ENCODE results near the gene ASS1. TPM values are rescaled to one million over a fixed set of nuclear protein-coding genes. Genes with fewer than 3 reads are reported as not detected.
A peak's percentile ranks its signal among the peaks of the same experiment; 100 is the strongest.

Gene ASS1
- total and polyA plus RNA-seq, 2 of the 13 experiments (the other 11 are each of a cell fraction or from before 2014, with no cell fraction given), result 77.6 to 122 TPM

DNA sequence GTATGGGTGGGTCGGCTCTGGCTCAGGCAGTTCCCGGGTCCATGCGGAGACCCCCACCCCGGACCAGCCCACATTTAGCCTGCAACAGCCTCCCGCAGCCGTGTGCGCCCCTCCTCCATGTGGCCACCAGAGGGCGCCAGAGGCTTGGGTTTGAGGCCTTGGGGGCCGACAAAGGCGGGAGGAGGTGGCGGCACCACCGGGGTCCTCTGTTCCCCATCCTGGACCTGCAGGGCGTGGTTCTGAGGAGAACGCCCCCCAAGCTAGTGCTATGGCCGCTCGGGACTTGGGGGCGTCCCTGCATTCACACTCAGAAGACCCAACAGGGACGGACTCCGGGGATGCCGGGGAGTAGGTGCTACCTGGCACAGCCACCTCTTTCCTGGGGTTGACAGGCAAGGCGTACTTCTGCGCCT is 16.5 kb downstream of the ASS1 start (continued):
- TF ChIP-seq, protein P1, sequence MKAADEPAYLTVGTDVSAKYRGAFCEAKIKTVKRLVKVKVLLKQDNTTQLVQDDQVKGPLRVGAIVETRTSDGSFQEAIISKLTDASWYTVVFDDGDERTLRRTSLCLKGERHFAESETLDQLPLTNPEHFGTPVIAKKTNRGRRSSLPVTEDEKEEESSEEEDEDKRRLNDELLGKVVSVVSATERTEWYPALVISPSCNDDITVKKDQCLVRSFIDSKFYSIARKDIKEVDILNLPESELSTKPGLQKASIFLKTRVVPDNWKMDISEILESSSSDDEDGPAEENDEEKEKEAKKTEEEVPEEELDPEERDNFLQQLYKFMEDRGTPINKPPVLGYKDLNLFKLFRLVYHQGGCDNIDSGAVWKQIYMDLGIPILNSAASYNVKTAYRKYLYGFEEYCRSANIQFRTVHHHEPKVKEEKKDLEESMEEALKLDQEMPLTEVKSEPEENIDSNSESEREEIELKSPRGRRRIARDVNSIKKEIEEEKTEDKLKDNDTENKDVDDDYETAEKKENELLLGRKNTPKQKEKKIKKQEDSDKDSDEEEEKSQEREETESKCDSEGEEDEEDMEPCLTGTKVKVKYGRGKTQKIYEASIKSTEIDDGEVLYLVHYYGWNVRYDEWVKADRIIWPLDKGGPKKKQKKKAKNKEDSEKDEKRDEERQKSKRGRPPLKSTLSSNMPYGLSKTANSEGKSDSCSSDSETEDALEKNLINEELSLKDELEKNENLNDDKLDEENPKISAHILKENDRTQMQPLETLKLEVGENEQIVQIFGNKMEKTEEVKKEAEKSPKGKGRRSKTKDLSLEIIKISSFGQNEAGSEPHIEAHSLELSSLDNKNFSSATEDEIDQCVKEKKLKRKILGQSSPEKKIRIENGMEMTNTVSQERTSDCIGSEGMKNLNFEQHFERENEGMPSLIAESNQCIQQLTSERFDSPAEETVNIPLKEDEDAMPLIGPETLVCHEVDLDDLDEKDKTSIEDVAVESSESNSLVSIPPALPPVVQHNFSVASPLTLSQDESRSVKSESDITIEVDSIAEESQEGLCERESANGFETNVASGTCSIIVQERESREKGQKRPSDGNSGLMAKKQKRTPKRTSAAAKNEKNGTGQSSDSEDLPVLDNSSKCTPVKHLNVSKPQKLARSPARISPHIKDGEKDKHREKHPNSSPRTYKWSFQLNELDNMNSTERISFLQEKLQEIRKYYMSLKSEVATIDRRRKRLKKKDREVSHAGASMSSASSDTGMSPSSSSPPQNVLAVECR (CRISPR knock-in tag; IDR thresholded peaks at IDR 0.05; ENCODE audit: borderline replicate concordance), result peak; percentile 38; the same call in 1 of the 2 replicates
- TF ChIP-seq ZNF746 (CRISPR knock-in tag; IDR thresholded peaks at IDR 0.05) (0 out of 2 replicates have a peak, but pooled peaks have one; percentile 28), JUND (CRISPR knock-in tag; IDR thresholded peaks at IDR 0.05) (no peak), ZNF570 (CRISPR knock-in tag; IDR thresholded peaks at IDR 0.05; ENCODE audit: borderline replicate concordance) (no peak), TSC22D2 (CRISPR knock-in tag; IDR thresholded peaks at IDR 0.05; ENCODE audit: borderline replicate concordance) (peak; percentile 38; the same call in 1 of the 2 replicates), ZNF724P (CRISPR knock-in tag; IDR thresholded peaks at IDR 0.05; ENCODE audit: borderline replicate concordance) (no peak), MZF1 (CRISPR knock-in tag; IDR thresholded peaks at IDR 0.05; ENCODE audit: borderline replicate concordance) (no peak), TARDBP (CRISPR knock-in tag; IDR thresholded peaks at IDR 0.05) (peak; percentile 33; the same call in 1 of the 2 replicates), ZNF773 (CRISPR knock-in tag; IDR thresholded peaks at IDR 0.05; ENCODE audit: borderline replicate concordance) (no peak), ZBTB3 (CRISPR knock-in tag; IDR thresholded peaks at IDR 0.05; ENCODE audit: borderline replicate concordance, low read depth) (no peak), ZFP36 (IDR thresholded peaks at IDR 0.05; ENCODE audit: borderline replicate concordance, low read depth, low read length, partially characterized antibody) (no peak), MED1 (CRISPR knock-in tag; IDR thresholded peaks at IDR 0.05) (no peak), JARID2 (CRISPR knock-in tag; IDR thresholded peaks at IDR 0.05; ENCODE audit: insufficient replicate concordance) (no peak), FOXC1 (CRISPR knock-in tag; IDR thresholded peaks at IDR 0.05; ENCODE audit: borderline replicate concordance) (peak; percentile 41; the same call in 1 of the 2 replicates), ZNF264 (CRISPR knock-in tag; IDR thresholded peaks at IDR 0.05) (no peak), TAF15 (IDR thresholded peaks at IDR 0.05; ENCODE audit: low read depth, low read length, poor library complexity, severe bottlenecking) (no peak)
- TF ChIP-seq, protein P2, sequence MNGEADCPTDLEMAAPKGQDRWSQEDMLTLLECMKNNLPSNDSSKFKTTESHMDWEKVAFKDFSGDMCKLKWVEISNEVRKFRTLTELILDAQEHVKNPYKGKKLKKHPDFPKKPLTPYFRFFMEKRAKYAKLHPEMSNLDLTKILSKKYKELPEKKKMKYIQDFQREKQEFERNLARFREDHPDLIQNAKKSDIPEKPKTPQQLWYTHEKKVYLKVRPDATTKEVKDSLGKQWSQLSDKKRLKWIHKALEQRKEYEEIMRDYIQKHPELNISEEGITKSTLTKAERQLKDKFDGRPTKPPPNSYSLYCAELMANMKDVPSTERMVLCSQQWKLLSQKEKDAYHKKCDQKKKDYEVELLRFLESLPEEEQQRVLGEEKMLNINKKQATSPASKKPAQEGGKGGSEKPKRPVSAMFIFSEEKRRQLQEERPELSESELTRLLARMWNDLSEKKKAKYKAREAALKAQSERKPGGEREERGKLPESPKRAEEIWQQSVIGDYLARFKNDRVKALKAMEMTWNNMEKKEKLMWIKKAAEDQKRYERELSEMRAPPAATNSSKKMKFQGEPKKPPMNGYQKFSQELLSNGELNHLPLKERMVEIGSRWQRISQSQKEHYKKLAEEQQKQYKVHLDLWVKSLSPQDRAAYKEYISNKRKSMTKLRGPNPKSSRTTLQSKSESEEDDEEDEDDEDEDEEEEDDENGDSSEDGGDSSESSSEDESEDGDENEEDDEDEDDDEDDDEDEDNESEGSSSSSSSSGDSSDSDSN (CRISPR knock-in tag; IDR thresholded peaks at IDR 0.05), result 0 out of 2 replicates have a peak, but pooled peaks have one; percentile 27
- TF ChIP-seq, protein P3, sequence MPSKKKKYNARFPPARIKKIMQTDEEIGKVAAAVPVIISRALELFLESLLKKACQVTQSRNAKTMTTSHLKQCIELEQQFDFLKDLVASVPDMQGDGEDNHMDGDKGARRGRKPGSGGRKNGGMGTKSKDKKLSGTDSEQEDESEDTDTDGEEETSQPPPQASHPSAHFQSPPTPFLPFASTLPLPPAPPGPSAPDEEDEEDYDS (CRISPR knock-in tag; IDR thresholded peaks at IDR 0.05), result no peak
- TF ChIP-seq, protein P4, sequence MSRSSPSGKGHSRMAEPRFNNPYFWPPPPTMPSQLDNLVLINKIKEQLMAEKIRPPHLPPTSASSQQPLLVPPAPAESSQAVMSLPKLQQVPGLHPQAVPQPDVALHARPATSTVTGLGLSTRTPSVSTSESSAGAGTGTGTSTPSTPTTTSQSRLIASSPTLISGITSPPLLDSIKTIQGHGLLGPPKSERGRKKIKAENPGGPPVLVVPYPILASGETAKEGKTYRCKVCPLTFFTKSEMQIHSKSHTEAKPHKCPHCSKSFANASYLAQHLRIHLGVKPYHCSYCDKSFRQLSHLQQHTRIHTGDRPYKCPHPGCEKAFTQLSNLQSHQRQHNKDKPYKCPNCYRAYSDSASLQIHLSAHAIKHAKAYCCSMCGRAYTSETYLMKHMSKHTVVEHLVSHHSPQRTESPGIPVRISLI (CRISPR knock-in tag; IDR thresholded peaks at IDR 0.05; ENCODE audit: borderline replicate concordance), result no peak
- TF ChIP-seq, protein P5, sequence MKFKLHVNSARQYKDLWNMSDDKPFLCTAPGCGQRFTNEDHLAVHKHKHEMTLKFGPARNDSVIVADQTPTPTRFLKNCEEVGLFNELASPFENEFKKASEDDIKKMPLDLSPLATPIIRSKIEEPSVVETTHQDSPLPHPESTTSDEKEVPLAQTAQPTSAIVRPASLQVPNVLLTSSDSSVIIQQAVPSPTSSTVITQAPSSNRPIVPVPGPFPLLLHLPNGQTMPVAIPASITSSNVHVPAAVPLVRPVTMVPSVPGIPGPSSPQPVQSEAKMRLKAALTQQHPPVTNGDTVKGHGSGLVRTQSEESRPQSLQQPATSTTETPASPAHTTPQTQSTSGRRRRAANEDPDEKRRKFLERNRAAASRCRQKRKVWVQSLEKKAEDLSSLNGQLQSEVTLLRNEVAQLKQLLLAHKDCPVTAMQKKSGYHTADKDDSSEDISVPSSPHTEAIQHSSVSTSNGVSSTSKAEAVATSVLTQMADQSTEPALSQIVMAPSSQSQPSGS (CRISPR knock-in tag; IDR thresholded peaks at IDR 0.05), result no peak

Data from HepG2 (cell line).